HuH-7 (cell line): ENCODE data around the gene ERN1.
"Not testable (repeated sequence)": the region's sequence is repeated elsewhere in the genome, so short reads cannot be mapped to it uniquely, and the experiment has no call there.

Experiments used
- DNase-seq: peaks from one replicate; pipeline ENCODE4 v3.0.0; 2011; ENCODE audit warnings: low spot score

The ERN1 gene

GRCh38 chr17:64134216-64134970 lies 4.4 kb upstream of the ERN1 start:
- DNase-seq, result no peak

GRCh38 chr17:64133546-64134215 lies 3.7 kb upstream of the ERN1 start:
- peak; percentile 73 for DNase-seq

- DNase-seq, result no peak
Measured at GRCh38 chr17:64131606-64132270, 1.8 kb upstream of the ERN1 start.

DNA sequence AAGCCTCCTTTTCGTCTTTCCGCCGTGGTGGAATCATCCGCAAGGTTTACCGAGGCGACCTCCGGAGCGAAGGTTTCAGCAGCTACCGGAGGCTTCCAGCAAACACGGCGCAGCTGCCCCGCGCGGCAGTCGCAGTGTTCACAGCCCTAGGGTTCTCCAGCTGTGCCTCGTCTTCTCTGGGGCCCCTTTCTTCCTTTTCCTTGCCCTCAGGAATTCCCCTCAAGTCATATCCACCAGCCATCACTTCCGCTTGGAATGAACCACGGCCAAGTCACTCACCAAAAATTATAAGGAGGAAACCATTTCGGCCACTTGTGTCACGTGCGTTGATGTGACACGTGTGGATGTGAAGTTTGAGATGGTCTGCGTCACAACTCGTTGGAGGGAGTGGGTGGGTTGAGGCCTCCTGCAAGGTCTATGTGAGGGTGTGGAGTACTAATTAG lies 636 bp upstream of the ERN1 start:
- no peak for DNase-seq

- DNase-seq, result no peak
Measured at GRCh38 chr17:64129515-64129764, 504 bp downstream of the ERN1 start.

- peak; percentile 29 for DNase-seq
Measured at GRCh38 chr17:64128787-64129514, 993 bp downstream of the ERN1 start.

DNA sequence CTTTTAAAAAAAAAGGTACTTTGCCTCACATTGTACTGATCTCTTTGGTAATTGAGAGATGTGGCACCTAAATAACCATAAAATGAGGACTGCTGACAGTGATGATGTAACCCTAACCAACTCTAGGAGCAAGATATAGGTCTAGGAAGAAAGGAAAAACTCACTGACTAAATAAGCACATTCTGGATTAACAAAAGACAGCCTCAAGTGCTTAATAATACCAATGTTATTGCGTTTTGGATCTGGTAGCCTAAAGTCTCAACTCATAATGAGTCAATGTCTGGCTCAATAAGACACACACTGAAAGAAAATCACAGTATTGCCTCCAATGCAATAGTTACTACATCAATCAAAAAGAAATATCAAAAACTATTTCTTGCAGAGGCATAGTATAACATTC lies 3.0 kb downstream of the ERN1 start:
- DNase-seq, result no peak

- no peak for DNase-seq
Measured at GRCh38 chr17:64125937-64126336, 4.0 kb downstream of the ERN1 start.

DNA sequence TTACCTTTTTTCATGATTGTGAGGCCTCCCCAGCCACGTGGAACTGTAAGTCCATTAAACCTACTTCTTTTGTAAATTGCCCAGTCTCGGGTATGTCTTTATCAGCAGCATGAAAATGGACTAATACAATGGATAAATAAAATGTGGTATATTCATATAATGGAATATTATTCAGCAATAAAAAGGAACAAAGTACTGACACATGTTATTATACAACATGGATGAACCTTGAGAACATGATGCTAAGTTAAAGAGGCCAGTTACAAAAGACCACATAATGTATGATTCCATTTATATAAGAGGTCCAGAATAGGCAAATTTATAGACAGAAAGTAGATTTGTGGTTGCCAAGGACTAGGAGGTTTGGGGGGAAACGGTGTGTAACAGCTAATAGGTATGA lies 5.3 kb downstream of the ERN1 start:
- DNase-seq, result no peak

GRCh38 chr17:64123114-64123513 lies 6.8 kb downstream of the ERN1 start:
- DNase-seq, result no peak

DNA sequence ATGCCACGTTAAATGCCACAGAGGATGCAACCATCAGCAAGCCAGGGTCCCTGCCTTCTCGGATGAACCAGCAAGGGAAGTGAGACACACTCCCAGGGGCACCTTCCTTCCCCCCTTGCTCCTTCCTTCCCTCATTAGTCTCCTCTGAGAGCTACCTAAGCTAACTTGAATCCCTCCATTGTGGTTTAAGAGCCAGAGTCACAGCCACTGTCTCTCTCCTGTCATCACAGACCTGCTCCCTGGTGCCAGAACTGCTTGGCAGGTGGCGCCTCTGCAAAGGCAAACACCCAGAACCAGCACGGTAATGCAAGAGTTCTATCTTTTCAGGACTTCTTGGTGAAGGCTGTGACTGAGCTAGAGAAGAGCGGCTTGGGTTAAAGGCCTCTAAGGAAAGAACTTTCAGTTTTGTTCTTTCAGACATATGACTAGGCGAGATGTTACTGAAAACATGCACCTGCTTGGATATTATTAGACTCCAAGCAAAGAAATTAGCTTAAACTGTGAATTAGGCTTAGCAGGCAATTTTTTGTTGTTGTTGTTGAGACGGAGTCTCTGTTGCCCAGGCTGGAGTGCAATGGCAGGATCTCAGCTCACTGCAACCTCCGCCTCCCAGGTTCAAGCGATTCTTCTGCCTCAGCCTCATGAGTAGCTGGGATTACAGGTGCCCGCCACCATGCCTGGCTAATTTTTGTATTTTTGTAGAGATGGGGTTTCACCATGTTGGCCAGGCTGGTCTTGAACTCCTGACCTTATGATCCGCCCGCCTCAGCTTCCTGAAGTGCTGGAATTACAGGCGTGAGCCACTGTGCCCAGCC lies 8.8 kb downstream of the ERN1 start:
- not testable (repeated sequence) for DNase-seq

- no peak for DNase-seq
Measured at GRCh38 chr17:64120159-64120810, 9.7 kb downstream of the ERN1 start.

DNA sequence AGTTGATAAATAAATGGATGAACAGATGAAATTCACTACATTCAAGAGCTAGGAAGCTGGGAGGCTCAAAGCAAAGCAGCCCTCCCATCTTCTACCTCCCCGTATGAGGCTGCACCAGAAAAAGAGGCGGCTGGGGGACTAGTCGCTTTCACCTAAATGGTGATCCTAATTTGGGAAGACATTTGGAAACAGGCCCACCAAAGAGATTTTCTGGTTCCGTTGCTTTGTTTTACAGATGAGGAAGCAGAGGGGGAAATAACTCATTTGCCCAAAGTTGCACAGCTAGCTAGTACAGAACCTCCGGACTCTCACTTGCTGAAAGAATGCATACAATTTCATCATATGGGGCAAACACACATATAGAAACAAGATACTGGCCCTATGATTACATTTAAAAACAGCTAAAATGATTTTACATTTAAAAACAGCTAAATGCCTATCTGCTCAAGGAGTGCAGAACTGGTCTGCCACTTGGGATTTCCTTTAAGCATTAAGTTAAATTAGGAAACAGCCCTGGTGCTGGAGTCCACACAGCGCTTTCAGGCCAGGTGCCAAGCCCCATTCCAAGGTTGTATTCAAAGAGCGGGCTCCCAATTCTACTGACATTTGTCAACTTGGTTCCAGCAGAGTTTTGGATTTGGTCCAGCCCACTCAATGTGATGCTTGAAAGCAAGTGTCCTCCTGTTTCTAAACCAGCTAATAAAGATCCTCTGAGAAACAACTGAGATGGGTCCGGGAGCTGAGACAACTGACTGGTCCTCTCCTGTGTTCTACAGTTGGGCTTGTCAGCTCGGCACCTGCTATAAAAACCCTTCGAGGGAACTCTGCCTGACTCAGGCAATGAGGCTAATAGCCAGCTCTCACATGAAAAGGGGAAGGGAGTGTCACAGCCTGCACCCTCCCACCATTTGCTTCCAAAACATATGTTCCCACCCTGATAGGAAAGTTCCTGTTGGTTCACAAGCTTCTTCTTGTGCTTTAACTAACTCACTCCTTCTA lies 11.7 kb downstream of the ERN1 start:
- no peak for DNase-seq

DNA sequence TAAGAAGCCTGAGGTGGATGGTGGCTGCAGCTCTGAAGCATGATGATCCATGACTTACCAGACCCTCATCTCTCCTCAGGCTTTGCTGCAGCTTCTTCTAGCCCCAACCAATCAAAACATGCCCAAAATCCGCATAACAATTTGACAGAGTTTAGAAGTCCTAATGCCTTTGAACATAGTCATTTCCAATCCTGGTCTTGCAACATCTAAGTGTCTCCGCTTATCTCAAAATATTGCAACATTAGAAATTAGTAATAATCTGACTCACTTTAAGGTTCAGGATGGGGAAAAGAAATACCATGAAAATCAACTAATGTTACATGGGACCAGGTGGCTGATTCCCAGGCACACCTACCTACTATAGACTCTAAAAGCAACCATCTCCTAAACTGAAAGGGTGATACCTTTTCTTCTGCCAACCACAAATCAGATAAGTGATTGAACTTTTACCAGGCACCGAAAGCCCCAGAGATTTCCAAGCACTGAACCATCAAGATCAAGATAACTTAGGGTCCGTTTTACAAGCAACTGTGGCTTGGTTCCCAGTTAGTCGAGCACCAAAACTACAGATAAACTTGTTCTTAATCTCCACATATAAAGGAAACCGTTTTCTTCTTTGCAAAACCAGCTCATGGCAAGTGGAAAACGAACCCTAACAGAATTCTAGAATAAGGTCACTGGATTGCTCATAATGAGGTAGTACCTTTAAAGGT lies 14.0 kb downstream of the ERN1 start:
- no peak for DNase-seq

GRCh38 chr17:64115043-64115698 lies 14.8 kb downstream of the ERN1 start:
- DNase-seq, result no peak

DNA sequence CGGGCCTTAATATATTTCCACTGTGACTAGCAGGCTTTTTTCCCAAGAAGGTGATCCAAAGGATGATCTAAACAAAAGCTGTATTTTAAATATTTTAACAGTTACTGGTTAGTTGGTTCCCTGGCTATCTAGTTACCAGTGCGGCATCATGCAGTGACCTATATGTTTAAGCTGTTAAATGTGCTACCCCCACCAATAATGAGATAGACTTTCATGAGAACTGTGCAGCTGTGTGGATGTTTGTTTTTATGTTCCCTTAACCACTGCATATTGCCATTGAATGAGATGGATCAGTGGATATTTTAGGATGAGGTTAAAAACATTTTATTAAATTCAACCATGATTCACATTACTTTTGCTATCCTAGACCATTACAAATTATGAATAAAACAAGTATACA lies 16.9 kb downstream of the ERN1 start:
- DNase-seq, result no peak

DNA sequence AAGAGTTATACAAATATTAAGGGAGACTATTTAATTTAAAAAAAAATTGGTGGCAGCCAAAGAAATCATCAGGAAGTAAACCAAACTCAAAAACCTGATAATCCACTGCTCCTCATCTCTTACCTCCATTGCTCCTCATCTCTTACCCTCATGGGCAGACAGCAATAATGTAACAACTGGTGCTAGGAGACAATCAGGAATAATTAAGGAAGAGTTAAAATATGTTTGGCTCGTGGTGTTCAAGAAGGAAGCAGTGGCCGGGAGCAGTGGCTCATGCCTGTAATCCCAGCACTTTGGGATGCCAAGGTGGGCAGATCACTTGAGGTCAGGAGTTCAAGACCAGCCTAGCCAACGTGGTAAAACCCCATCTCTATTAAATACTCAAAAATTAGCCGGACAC lies 18.1 kb downstream of the ERN1 start:
- DNase-seq, result no peak

DNA sequence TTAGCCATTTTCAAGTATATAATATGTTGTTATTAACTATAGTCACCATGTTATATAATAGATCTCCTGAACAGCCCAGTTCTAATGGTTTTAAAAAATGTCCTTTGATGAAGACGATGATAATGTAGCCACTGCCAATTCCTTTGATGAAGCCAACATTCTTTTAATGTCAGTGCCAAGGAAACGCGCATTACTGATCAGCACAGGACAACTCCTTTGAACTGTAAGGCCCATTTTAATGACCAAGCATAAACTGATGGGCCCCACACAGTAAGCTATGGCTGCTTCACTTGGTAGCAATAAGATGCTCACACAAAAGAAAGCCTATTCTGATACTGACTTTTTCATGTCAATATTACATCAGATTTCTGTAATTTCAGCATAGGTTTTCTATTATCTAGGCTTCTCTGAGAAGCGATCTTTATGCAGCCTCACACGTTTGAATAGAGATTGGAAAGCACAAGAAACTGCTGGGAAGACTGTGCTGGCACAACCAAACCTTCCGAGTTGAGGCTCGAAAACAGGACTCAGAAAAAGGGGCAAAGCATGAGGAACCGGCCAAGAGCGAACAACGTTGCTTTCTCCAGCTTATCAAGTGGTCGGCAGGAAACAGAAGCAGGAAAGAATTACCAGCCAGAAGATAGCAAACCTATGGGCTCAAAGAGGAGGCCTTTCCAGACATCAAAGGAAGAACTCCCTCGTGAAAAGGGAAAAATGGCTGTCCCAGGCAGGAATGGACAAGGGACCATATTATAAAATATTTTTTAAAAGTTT lies 19.4 kb downstream of the ERN1 start:
- no peak for DNase-seq
